ENCODE data around the gene LRRC61.

The LRRC61 gene

GRCh38 chr7:150371131-150371995, 48.2 kb downstream of the LRRC61 start:
- DNase-seq (ENCODE audit: low spot score): no peak

DNA sequence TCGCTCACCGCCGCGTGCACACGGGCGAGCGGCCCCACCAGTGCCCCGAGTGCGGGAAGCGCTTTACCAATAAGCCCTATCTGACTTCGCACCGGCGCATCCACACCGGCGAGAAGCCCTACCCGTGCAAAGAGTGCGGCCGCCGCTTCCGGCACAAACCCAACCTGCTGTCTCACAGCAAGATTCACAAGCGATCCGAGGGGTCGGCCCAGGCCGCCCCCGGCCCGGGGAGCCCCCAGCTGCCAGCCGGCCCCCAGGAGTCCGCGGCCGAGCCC, 48.8 kb downstream of the LRRC61 start:
- DNase-seq (ENCODE audit: low spot score): no peak

DNA sequence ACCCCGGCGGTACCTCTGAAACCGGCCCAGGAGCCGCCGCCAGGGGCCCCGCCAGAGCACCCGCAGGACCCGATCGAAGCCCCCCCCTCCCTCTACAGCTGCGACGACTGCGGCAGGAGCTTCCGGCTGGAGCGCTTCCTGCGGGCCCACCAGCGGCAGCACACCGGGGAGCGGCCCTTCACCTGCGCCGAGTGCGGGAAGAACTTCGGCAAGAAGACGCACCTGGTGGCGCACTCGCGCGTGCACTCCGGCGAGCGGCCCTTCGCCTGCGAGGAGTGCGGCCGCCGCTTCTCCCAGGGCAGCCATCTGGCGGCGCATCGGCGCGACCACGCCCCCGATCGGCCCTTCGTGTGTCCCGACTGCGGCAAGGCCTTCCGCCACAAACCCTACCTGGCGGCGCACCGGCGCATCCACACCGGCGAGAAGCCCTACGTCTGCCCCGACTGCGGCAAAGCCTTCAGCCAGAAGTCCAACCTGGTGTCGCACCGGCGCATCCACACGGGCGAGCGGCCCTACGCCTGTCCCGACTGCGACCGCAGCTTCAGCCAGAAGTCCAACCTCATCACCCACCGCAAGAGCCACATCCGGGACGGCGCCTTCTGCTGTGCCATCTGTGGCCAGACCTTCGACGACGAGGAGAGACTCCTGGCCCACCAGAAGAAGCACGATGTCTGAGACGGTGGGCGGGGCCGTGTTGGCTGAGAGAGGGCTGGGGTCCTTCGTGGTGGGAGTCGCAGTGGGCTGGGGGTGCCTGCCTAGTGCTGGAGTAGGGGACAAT, 49.3 kb downstream of the LRRC61 start:
- DNase-seq (ENCODE audit: low spot score): no peak

GRCh38 chr7:150373049-150373801, 50.1 kb downstream of the LRRC61 start:
- DNase-seq (ENCODE audit: low spot score): no peak

DNA sequence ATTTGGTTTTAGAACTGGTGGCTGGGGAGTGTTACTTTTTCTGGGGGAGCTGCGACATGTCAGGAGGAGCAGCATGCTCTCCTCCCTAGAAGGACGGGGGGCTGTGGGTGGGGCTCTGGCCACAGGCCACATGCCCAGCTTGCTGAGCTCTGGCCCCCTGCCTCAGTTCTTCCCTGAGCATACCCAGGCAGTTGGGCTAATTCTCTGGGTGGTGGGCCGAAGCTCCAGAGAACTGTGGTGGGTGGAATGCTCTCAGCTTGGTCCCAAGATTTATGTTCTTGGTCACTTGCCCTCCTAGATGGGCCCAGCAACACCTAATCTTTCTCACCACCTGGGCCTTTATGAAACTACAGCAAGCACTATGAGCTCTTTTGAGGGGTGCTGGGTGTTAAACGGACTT, 50.9 kb downstream of the LRRC61 start:
- DNase-seq (ENCODE audit: low spot score): no peak

- DNase-seq (ENCODE audit: low spot score): no peak
Measured at GRCh38 chr7:150374472-150374871, 51.3 kb downstream of the LRRC61 start.

- peak; percentile 44 for DNase-seq (ENCODE audit: low spot score)
Measured at GRCh38 chr7:150375662-150376521, 52.7 kb downstream of the LRRC61 start.

DNA sequence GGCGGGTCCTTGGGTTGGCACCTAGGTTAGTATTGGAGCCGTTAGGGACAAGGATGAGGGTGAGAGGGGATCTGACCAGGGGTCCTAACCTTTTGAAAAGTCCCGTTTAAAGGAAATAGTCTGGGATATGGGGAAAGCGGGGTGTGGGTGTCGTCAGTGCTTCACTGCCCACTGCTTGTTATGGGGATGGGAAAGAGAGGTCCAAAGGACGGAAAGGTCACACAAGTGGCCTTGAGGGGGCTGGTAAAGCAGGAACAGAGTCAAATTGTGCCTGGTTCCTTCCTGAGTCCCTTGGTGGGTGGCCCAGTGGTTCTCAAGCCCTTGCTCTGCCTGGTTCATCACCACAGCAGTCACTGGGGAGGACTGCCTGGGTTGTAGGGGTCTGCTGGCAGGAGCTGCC, 53.4 kb downstream of the LRRC61 start:
- no peak for DNase-seq (ENCODE audit: low spot score)

GRCh38 chr7:150377196-150377595, 54.0 kb downstream of the LRRC61 start:
- DNase-seq (ENCODE audit: low spot score): no peak

- DNase-seq (ENCODE audit: low spot score): peak; percentile 42
Measured at GRCh38 chr7:150377635-150378034, 54.5 kb downstream of the LRRC61 start.

DNA sequence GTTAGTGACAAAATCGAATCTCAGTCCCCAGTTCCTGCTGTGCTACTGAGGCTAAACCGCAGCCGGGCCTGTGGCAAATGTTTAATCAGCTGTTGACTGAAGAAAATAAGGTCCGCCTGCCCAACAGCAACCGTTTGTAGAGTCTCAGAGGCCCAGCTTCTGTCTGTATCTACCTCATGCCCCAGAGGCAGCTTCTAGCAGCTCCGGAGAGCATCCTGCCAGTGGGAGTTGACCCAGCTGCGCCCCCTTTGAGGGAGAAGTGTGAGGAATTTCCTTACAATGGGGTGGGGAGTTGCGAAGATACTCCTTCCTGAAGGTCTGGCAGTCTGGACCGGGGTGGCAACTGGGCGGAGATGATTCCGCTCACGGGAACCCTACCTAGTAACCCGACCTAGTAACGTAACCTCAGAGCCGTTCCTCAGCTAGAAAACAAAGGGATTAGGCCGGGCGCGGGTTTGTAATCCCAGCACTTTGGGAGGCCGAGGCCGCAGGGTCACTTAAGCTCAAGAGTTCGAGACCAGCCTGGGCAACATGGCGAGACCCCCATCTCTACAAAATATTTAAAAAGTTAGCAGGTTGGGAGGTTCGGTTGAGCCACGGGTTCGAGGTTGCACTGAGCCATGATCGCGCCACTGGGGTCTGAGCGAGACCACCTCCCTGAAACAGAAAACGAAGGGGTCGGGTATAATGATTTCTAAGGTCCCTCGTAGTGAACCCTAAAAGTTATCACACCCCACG, 55.1 kb downstream of the LRRC61 start:
- peak; percentile 89 for DNase-seq (ENCODE audit: low spot score)

- DNase-seq (ENCODE audit: low spot score): peak; percentile 98
Measured at GRCh38 chr7:150378853-150379440, 55.8 kb downstream of the LRRC61 start, which contains the start of gene ZNF775. Gene ZNF775, plus strand, starts transcription at chr7:150379330. Its CDS starts 9,141 bp downstream, at chr7:150388471.

DNA sequence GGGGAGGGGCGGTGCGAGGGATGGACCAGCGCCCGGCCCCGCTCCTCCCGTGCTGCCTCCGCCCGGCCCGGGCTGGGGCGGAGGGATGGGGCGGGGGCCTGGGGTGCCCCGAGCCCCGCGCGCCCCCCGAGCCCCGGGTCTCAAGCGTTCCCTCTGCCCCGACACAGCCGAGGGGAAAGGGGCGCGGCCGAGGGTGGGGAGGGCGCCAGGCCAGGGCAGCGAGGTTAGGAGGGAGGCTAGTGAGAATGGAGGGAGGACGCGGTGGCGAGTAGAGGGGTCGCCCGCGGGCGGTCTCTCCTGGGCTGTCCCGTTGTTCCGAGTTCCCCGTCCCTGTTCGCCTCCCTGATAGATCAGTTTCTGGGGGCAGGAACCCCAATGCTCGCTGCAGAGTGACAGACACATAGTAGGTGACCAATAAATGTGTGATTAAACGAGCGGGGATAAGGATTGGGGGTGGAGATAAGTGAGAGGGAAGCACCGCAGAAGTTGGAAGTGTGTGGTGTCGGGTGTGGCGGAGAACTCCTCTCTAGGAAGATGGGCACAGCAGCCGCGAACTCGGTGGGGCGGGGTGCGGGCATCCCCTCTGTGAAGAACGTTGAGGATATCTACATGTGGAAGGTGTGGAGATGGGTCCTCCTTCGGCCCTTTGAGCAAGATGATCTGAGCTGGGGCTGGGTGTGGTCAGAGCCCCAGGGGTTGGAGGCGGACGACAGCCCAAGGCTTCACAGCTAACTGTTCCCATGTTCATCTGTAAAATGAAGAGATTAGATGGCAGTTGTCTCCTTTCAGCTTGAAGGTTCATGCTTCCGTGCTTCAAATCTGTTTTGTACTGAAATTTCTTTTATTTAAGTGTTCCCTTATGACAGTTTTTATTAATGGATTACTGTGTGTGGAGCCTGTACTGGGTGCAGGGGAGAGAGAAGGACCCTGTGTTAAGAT, 56.6 kb downstream of the LRRC61 start:
- peak; percentile 28 for DNase-seq (ENCODE audit: low spot score)

DNA sequence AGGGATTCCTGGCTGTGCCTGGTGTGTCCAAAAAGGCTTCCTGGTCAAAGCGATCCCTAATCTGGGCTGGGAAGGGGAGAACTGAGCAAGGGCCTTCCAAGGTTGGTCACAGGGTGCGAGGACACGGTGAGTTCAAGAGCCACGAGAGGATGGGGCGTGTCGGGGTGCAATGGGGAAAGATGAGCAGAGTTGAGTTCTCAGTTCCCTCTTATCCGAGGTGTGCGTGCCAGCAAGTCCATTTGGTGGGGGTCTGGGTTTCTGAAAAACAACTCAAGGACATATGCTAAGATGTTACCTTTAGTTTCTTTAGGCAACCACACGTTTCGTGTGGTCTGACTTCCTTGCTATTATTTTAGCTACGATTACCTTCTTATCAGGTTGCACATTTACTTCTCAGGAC, 57.3 kb downstream of the LRRC61 start:
- no peak for DNase-seq (ENCODE audit: low spot score)

DNA sequence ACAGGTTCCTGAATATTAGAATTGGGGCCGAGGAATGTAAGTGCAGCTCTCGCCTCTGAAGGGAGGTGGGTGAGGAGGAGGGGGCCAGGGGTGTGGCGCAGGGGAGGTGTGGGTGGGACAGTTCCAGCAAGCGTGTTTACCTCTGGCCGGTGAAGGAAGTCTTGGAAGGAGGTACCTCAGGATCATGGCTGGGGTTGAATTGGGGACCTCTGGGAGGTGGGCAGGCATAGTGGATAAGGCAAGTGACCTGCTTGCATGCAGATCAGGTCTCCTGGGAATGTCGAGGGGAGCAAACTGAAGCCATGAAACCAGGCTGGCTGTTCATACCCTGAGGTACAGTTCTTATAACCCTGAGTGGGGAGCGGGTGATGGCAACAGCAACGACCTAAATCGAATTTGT, 57.9 kb downstream of the LRRC61 start:
- no peak for DNase-seq (ENCODE audit: low spot score)

DNA sequence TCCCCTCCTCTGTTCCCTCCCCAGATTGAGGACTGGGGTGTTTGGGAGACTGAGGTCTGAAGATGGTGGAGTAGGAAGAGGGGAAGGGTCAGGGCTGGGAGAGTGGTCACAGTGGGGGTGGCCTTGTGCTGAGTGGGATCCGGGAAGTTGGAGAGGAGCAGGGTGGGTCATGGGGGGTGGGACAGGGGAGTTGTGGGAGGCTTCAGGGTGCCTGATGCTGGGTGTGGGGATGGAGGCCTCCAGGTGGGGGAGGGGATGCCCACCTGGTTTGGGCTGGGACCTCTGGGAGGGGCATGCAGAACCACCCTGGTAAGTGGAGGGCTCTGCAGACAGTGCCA, 58.6 kb downstream of the LRRC61 start:
- no peak for DNase-seq (ENCODE audit: low spot score)

DNA sequence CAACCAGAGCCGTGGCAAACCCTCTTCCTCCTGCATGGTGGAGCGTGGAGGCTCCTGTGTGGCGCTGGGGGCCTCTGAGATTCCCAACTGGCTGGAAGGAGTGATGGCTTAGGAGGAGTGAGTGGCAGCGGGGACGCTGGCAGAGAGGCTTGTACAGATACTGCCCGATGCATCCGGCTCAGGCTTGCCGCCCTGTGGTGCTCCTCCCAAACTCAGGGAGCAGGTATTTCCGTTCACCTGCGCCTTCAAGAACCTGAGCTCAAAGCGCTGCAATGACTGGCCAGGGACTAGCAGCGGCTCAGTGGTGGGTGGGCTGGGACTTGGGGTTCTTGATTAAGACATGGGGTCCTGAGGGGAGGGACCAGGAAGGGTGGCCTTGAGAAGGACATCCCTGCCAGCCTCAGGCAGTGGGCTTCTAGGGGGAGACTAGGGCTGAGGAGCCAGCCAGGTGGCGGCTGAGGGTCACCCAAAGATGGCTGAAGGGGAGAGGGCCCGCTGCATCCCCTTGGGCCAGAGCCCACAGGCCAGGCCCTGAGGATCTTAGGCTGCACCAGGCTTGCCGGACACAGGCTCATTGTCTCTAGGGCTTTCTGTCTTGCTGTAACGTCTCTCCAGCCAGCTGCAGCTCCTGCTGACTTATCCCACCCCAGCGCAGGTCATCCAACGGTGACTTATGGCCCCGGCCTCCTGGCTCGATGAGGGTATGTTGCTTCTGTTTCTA, 59.1 kb downstream of the LRRC61 start:
- no peak for DNase-seq (ENCODE audit: low spot score)

- DNase-seq (ENCODE audit: low spot score): no peak
Measured at GRCh38 chr7:150382844-150383225, 59.7 kb downstream of the LRRC61 start.
